H1 (cell line): ENCODE data around the gene R3HDML. TPM values are rescaled to one million over a fixed set of nuclear protein-coding genes. Genes with fewer than 3 reads are reported as not detected.

ENCODE experiments used
- CTCF ChIA-PET: fragments of 300-600 bp; sonication (Branson Sonifier 250); formaldehyde crosslinking; loops from one replicate; lab custom pipeline; 2021; ENCODE audit not compliant: partially characterized antibody; lab: Charles Lee
- POLR2A ChIA-PET: fragments of 300-600 bp; sonication (Branson Sonifier 250); formaldehyde crosslinking; loops from one replicate; lab custom pipeline; 2021; ENCODE audit warnings: inconsistent platforms; ENCODE audit not compliant: partially characterized antibody; lab: Charles Lee
- DNase-seq, 2 experiments: peaks; one replicate each; pipeline versions ENCODE4 v3.0.0 to v3.0.0-alpha.2; 2010 to 2022; ENCODE audit warnings: low spot score in 2 of 2, low read depth in 1 of 2, mixed read lengths in 1 of 2
- FAIRE-seq: peaks from 2 replicates; lab custom pipeline; 2011; peaks lifted over from hg19 to GRCh38; lab: Jason Lieb, UNC
- H2AFZ ChIP-seq: 2 replicates; pipeline ENCODE4 v1.8.1; 2012; ENCODE audit warnings: low read length, inconsistent platforms
- H2AK5ac ChIP-seq: 2 replicates; pipeline ENCODE4 v1.6.1; 2013; ENCODE audit warnings: low read depth, low read length
- H2BK120ac ChIP-seq: replicated peaks from 2 replicates; pipeline ENCODE3; 2013; ENCODE audit warnings: low read depth, low read length, inconsistent platforms
- H2BK12ac ChIP-seq: 2 replicates; pipeline ENCODE4 v1.6.1; 2013; ENCODE audit warnings: low read depth, low read length
- H2BK15ac ChIP-seq: 2 replicates; pipeline ENCODE4 v1.6.1; 2013; ENCODE audit warnings: low read length
- H2BK20ac ChIP-seq: 2 replicates; pipeline ENCODE4 v1.6.1; 2013; ENCODE audit warnings: low read length
- H2BK5ac ChIP-seq: 2 replicates; pipeline ENCODE4 v1.6.1; 2013; ENCODE audit warnings: low read depth, low read length
- H3K14ac ChIP-seq: 2 replicates; pipeline ENCODE4 v1.6.1; 2013; ENCODE audit warnings: inconsistent platforms; ENCODE audit not compliant: insufficient read length
- H3K18ac ChIP-seq: 2 replicates; pipeline ENCODE4 v1.6.1; 2013; ENCODE audit warnings: low read length; ENCODE audit errors: extremely low read depth
- H3K23ac ChIP-seq: 2 replicates; pipeline ENCODE4 v1.6.1; 2013; ENCODE audit warnings: inconsistent platforms; ENCODE audit not compliant: insufficient read length
- H3K23me2 ChIP-seq: 2 replicates; pipeline ENCODE4 v1.6.1; 2013; ENCODE audit warnings: low read depth, low read length
- H3K27ac ChIP-seq: 2 replicates; pipeline ENCODE4 v1.6.1; 2011; ENCODE audit warnings: low read depth, low read length, inconsistent platforms
- H3K27me3 ChIP-seq, 4 experiments: replicated peaks in 1 of 4; 1 replicate in 1 of 4; 2 replicates in 3 of 4; pipeline versions ENCODE4 v1.6.1 to v1.8.1; 2011 to 2013; ENCODE audit warnings: low read length in 3 of 4, mild to moderate bottlenecking in 3 of 4, inconsistent platforms in 2 of 4, mixed read lengths in 2 of 4, moderate library complexity in 1 of 4; ENCODE audit not compliant: control insufficient read depth in 3 of 4, insufficient read depth in 3 of 4; ENCODE audit errors: extremely low read depth in 1 of 4
- H3K36me3 ChIP-seq, 4 experiments: 2 replicates each; pipeline versions ENCODE4 v1.6.1 to v1.8.1; 2011 to 2013; ENCODE audit warnings: mild to moderate bottlenecking in 4 of 4, low read length in 3 of 4, moderate library complexity in 2 of 4, control low read depth in 1 of 4, inconsistent platforms in 1 of 4; ENCODE audit not compliant: insufficient read depth in 4 of 4, control insufficient read depth in 2 of 4
- H3K4ac ChIP-seq: replicated peaks from 2 replicates; pipeline ENCODE3; 2013; ENCODE audit warnings: low read length, low read depth, mixed read lengths, inconsistent platforms; ENCODE audit not compliant: insufficient read length
- H3K4me1 ChIP-seq, 4 experiments: replicated peaks in 1 of 4; 1 replicate in 1 of 4; 2 replicates in 3 of 4; pipeline versions ENCODE4 v1.6.1 to v1.8.1; 2011 to 2013; ENCODE audit warnings: low read length in 3 of 4, inconsistent platforms in 2 of 4, mixed read lengths in 1 of 4; ENCODE audit not compliant: insufficient read depth in 4 of 4, control insufficient read depth in 3 of 4
- H3K4me2 ChIP-seq, 2 experiments: 2 replicates each; pipeline versions ENCODE4 v1.6.1 to v1.8.1; 2011 to 2013; ENCODE audit warnings: low read depth in 2 of 2, low read length in 2 of 2, control low read depth in 1 of 2, inconsistent platforms in 1 of 2, mild to moderate bottlenecking in 1 of 2; ENCODE audit not compliant: insufficient read depth in 1 of 2
- H3K4me3 ChIP-seq, 4 experiments: fragments of 200-600, 300-600 bp in 1 of 4; sonication (generic), shearing (Covaris generic), sonication (Bioruptor Twin) in 1 of 4; 2 replicates each; pipeline versions ENCODE4 v1.5.1 to v1.8.1; 2011 to 2016; ENCODE audit warnings: low read length in 4 of 4, low read depth in 3 of 4, control low read depth in 2 of 4, inconsistent platforms in 2 of 4, mild to moderate bottlenecking in 2 of 4, mixed read lengths in 1 of 4, moderate library complexity in 1 of 4; ENCODE audit not compliant: insufficient read depth in 2 of 4; ENCODE audit errors: extremely low read depth in 1 of 4
- H3K56ac ChIP-seq: replicated peaks from 2 replicates; pipeline ENCODE3; 2013; ENCODE audit warnings: low read depth, mild to moderate bottlenecking, mixed read lengths, low read length, inconsistent platforms; ENCODE audit not compliant: insufficient read length
- H3K79me1 ChIP-seq: 2 replicates; pipeline ENCODE4 v1.6.1; 2013; ENCODE audit warnings: low read depth, low read length, control low read depth
- H3K79me2 ChIP-seq, 2 experiments: 2 replicates each; pipeline versions ENCODE4 v1.6.1 to v1.8.1; 2012 to 2013; ENCODE audit warnings: low read length in 2 of 2, mild to moderate bottlenecking in 2 of 2, inconsistent platforms in 1 of 2; ENCODE audit not compliant: insufficient read depth in 2 of 2, control insufficient read depth in 1 of 2
- H3K9ac ChIP-seq, 4 experiments: replicated peaks in 1 of 4; 1 replicate in 1 of 4; 2 replicates in 3 of 4; pipeline versions ENCODE4 v1.6.1 to v1.8.1; 2011 to 2013; ENCODE audit warnings: low read depth in 3 of 4, low read length in 3 of 4, control low read depth in 2 of 4, mild to moderate bottlenecking in 2 of 4, moderate library complexity in 2 of 4, inconsistent platforms in 1 of 4; ENCODE audit errors: extremely low read depth in 1 of 4
- H3K9me3 ChIP-seq, 2 experiments: 2 replicates each; pipeline versions ENCODE4 v1.6.1 to v1.8.1; 2012 to 2013; ENCODE audit warnings: mild to moderate bottlenecking in 2 of 2, moderate library complexity in 2 of 2, control low read depth in 1 of 2, inconsistent platforms in 1 of 2, low read depth in 1 of 2, low read length in 1 of 2, mixed read lengths in 1 of 2; ENCODE audit not compliant: insufficient read depth in 2 of 2
- H4K20me1 ChIP-seq, 2 experiments: replicated peaks in 1 of 2; 2 replicates each; pipeline versions ENCODE3 to v1.8.1; 2011 to 2013; ENCODE audit warnings: inconsistent platforms in 2 of 2, low read length in 2 of 2, mild to moderate bottlenecking in 1 of 2; ENCODE audit not compliant: insufficient read depth in 2 of 2, control insufficient read depth in 1 of 2
- H4K5ac ChIP-seq: 2 replicates; pipeline ENCODE4 v1.6.1; 2013; ENCODE audit warnings: low read length, low read depth, mixed read lengths, inconsistent platforms; ENCODE audit not compliant: insufficient read length
- H4K8ac ChIP-seq: 2 replicates; pipeline ENCODE4 v1.8.0; 2013; ENCODE audit warnings: mild to moderate bottlenecking, moderate library complexity, low read length, inconsistent platforms; ENCODE audit not compliant: insufficient read depth; ENCODE audit errors: extremely low read depth
- H4K91ac ChIP-seq: replicated peaks from 2 replicates; pipeline ENCODE3; 2013; ENCODE audit warnings: low read length, mixed read lengths, inconsistent platforms; ENCODE audit not compliant: insufficient read length
- BCL11A ChIP-seq, 2 experiments: IDR thresholded peaks; one replicate each; pipeline ENCODE4 v1.6.1; 2011; ENCODE audit warnings: low read depth in 2 of 2, low read length in 2 of 2, mild to moderate bottlenecking in 2 of 2
- CEBPB ChIP-seq: IDR thresholded peaks from 2 replicates; pipeline ENCODE4 v1.6.1; 2012; ENCODE audit warnings: low read depth, low read length
- CHD2 ChIP-seq: IDR thresholded peaks from 2 replicates; pipeline ENCODE4 v1.6.1; 2012; ENCODE audit warnings: low read length, improper control_type of control experiment
- CTBP2 ChIP-seq: IDR thresholded peaks from 2 replicates; pipeline ENCODE4 v1.7.0; 2011; ENCODE audit warnings: borderline replicate concordance, mild to moderate bottlenecking, moderate library complexity, mixed read lengths, low read length; ENCODE audit not compliant: insufficient read depth, insufficient read length
- EGR1 ChIP-seq: IDR thresholded peaks from 2 replicates; pipeline ENCODE4 v1.6.1; 2011; ENCODE audit warnings: low read depth, low read length, borderline replicate concordance
- GABPA ChIP-seq: IDR thresholded peaks from 2 replicates; pipeline ENCODE4 v1.6.1; 2011; ENCODE audit warnings: mild to moderate bottlenecking, low read length, moderate library complexity, borderline replicate concordance; ENCODE audit not compliant: insufficient read depth
- JUND ChIP-seq: IDR thresholded peaks from 2 replicates; pipeline ENCODE4 v1.6.1; 2011; ENCODE audit warnings: mild to moderate bottlenecking, improper control_type of control experiment, low read length
- TAF7 ChIP-seq: optimal IDR thresholded peaks from 2 replicates; pipeline ENCODE3; 2011; ENCODE audit warnings: low read depth, mild to moderate bottlenecking, inconsistent platforms, low read length, moderate library complexity, borderline replicate concordance
- TEAD4 ChIP-seq: IDR thresholded peaks from 2 replicates; pipeline ENCODE4 v1.6.1; 2012; ENCODE audit warnings: low read depth, low read length, inconsistent platforms, mixed read lengths
- USF2 ChIP-seq: IDR thresholded peaks from 2 replicates; pipeline ENCODE4 v1.6.1; 2011; ENCODE audit warnings: low read length, improper control_type of control experiment
- YY1 ChIP-seq: IDR thresholded peaks from 2 replicates; pipeline ENCODE4 v1.6.1; 2011; ENCODE audit warnings: low read depth, mild to moderate bottlenecking, low read length
- WGBS, 2 experiments: shearing (Covaris generic) in 1 of 2; methylation state at CpG; one replicate each; pipeline versions ENCODE4 v1.1.6 to v1.1.7; 2013 to 2015; ENCODE audit warnings: low lambda C conversion rate in 2 of 2, mixed read lengths in 2 of 2, inconsistent platforms in 1 of 2, low coverage in 1 of 2, missing lambda C conversion rate in 1 of 2; ENCODE audit not compliant: insufficient replicate concordance in 2 of 2, insufficient coverage in 1 of 2, insufficient read length in 1 of 2; ENCODE audit errors: extremely low coverage in 1 of 2, missing lambda C conversion rate in 1 of 2; 5-methylcytosine and 5-hydroxymethylcytosine counted together
- polyA plus RNA-seq, 7 experiments: library from polyadenylated mRNA; depleted of rRNA in 3 of 7; stranded (reverse) in 5 of 7; unstranded in 2 of 7; fragments of >200 nt in 5 of 7; fragments of 200-250 nt in 2 of 7; gene quantifications; 1 replicate in 5 of 7; 2 replicates in 1 of 7; 4 replicates in 1 of 7; pipeline versions ENCODE4 v1.2.1 to v1.2.3, GENCODE V29; 2011 to 2013; ENCODE audit warnings: missing spikeins in 2 of 7, mixed read lengths in 2 of 7
- total RNA-seq: library from RNA; stranded (reverse); fragmentation: NEBNext Ultra II Directional; extraction: Animal tissue kit (Norgen Biotek cat#: 25700); gene quantifications from 2 replicates; pipeline ENCODE4 v1.2.1, GENCODE V29; 2021

Gene R3HDML
- total and polyA plus RNA-seq, 2 of the 8 experiments (the other 6 are each of a cell fraction or from before 2014, with no cell fraction given), result not detected

- no peak overlapping the region for H3K56ac ChIP-seq
- no peak overlapping the region for H3K14ac ChIP-seq
- H2BK120ac ChIP-seq, result no peak overlapping the region
- H3K79me2 ChIP-seq, result no peaks in the 10 kb centered on the region
- no peaks in the 10 kb centered on the region for H3K79me1 ChIP-seq
- H3K4ac ChIP-seq, result no peak overlapping the region
- no peaks in the 10 kb centered on the region for H3K4me1 ChIP-seq
- no peak overlapping the region for H2BK5ac ChIP-seq
- FAIRE-seq, result no peak
- H3K36me3 ChIP-seq, result no peaks in the 10 kb centered on the region
- no peak overlapping the region for H2BK12ac ChIP-seq
- no peak overlapping the region for H3K9ac ChIP-seq
- H2BK20ac ChIP-seq, result no peak overlapping the region
- no peak overlapping the region for H2AFZ ChIP-seq
- no peak overlapping the region for H2BK15ac ChIP-seq
- ChIA-PET POLR2A (no interaction called here), CTCF (interaction anchor here (0.6 to 1.4 kb wide), 5 partner anchors 18 to 233 kb away, joined by 3 to 5 read pairs (median 3); no protein-coding TSS in a partner anchor)
- no peaks in the 10 kb centered on the region for H3K27me3 ChIP-seq
- TF ChIP-seq USF2 (no peak), GABPA (no peak), JUND (no peak), TAF7 (no peak), CTBP2 (no peak), CHD2 (no peak), TEAD4 (no peak), EGR1 (no peak), BCL11A (IDR thresholded peaks at IDR 0.05; ENCODE audit: low read depth in 2 of 2, low read length in 2 of 2) (no peak), YY1 (no peak), CEBPB (no peak)
- TF ChIP-seq, all 59 proteins: peak for 0
- no peak overlapping the region for H3K27ac ChIP-seq
- peaks cover 5% of the 10 kb centered on the region; the same call in 1 of the 2 replicates for H3K23me2 ChIP-seq
- no peak for DNase-seq
- no peak overlapping the region for H3K4me3 ChIP-seq
- no peak overlapping the region for H4K5ac ChIP-seq
- H3K4me2 ChIP-seq, result no peak overlapping the region
- no peak overlapping the region for H3K23ac ChIP-seq
- H3K9me3 ChIP-seq, result no peaks in the 10 kb centered on the region
- H3K18ac ChIP-seq, result no peak overlapping the region
- no peaks in the 10 kb centered on the region for H4K20me1 ChIP-seq
- H2AK5ac ChIP-seq, result no peak overlapping the region
- 96% methylated on average over 6 of the region's 6 CpGs; no CpG with 5 or more reads in 1 of the 2 experiments for WGBS, 2 experiments
- no peak overlapping the region for H4K8ac ChIP-seq
- no peak overlapping the region for H4K91ac ChIP-seq
Measured at GRCh38 chr20:44364780-44365179, 27.9 kb downstream of the R3HDML start.
